Esophagus muscularis mucosa (tissue), 4 donors: Measurements from ENCODE around the gene TSC22D2. TPM values are rescaled to one million over a fixed set of nuclear protein-coding genes. Genes with fewer than 3 reads are reported as not detected.

Experiments
- DNase-seq: peaks from one replicate; pipeline ENCODE4 v3.0.0-alpha.2; 2017; ENCODE audit errors: extremely low spot score
- H3K27ac ChIP-seq, 4 donors: fragments of 200-600 bp; sonication (generic); replicated peaks in 1 of 4; 1 replicate in 3 of 4; 2 replicates in 1 of 4; pipeline ENCODE4 v1.5.1; 2016 to 2019; ENCODE audit warnings: mild to moderate bottlenecking in 1 of 4
- H3K27me3 ChIP-seq, 4 donors: fragments of 200-600 bp; sonication (generic); one replicate each; pipeline versions ENCODE4 v1.5.1 to v1.6.0; 2016 to 2019
- H3K36me3 ChIP-seq, 4 donors: fragments of 200-600 bp; sonication (generic); one replicate each; pipeline ENCODE4 v1.5.1; 2016 to 2019
- H3K4me1 ChIP-seq, 4 donors: fragments of 200-600 bp; sonication (generic); one replicate each; pipeline ENCODE4 v1.5.1; 2016 to 2019
- H3K4me3 ChIP-seq, 4 donors: fragments of 200-600 bp; sonication (generic); 1 replicate in 2 of 4; 2 replicates in 2 of 4; pipeline ENCODE4 v1.5.1; 2016 to 2019; ENCODE audit warnings: mild to moderate bottlenecking in 4 of 4, moderate library complexity in 1 of 4
- H3K9me3 ChIP-seq, 4 donors: fragments of 200-600 bp; sonication (generic); 1 replicate in 3 of 4; 2 replicates in 1 of 4; pipeline ENCODE4 v1.5.1; 2016 to 2019
- CTCF ChIP-seq, 3 experiments: fragments of 200-600 bp in 2 of 3; fragments of 450-650 bp in 1 of 3; sonication (generic) in 2 of 3; IDR thresholded peaks; one replicate each; pipeline ENCODE4 v1.5.1; 2017 to 2019; ENCODE audit warnings: antibody characterized with exemption in 3 of 3, mild to moderate bottlenecking in 2 of 3, moderate library complexity in 1 of 3
- EP300 ChIP-seq: sonication (generic); formaldehyde crosslinking; IDR thresholded peaks from one replicate; pipeline ENCODE4 v1.6.1; 2017; ENCODE audit warnings: antibody characterized with exemption
- POLR2A ChIP-seq: fragments of 450-650 bp; IDR thresholded peaks from one replicate; pipeline ENCODE4 v1.6.1; 2017; ENCODE audit warnings: antibody characterized with exemption, moderate library complexity, mild to moderate bottlenecking, low read depth
- POLR2AphosphoS5 ChIP-seq, 2 donors: sonication (generic); formaldehyde crosslinking; IDR thresholded peaks; one replicate each; pipeline ENCODE4 v1.6.1; 2017; ENCODE audit warnings: antibody characterized with exemption in 2 of 2
- WGBS: methylation state at CpG from one replicate; pipeline ENCODE4 v1.1.5; 2018; 5-methylcytosine and 5-hydroxymethylcytosine counted together
- intact Hi-C: fragments of 100-400 bp; cut with DNase I; formaldehyde crosslinking; loops from one replicate; pipeline ENCODE4 v1.15.1; 2023
- total RNA-seq, 4 donors: library from RNA; depleted of rRNA; stranded (reverse); fragments of >200 nt; gene quantifications; one replicate each; pipeline versions ENCODE4 v1.1.0 to v1.2.1, GENCODE V29; 2016

TSC22D2 gene
- total RNA-seq, 4 donors from 2014 or later: 19.1 to 27.1 (median 21.2) TPM

GRCh38 chr3:150515210-150515609 is 107.1 kb downstream of the TSC22D2 start:
- no peak for DNase-seq
- 94% methylated on average over 4 of the region's 4 CpGs for WGBS
- no peak overlapping the region for H3K4me3 ChIP-seq
- H3K4me1 ChIP-seq: no peaks in the 10 kb centered on the region
- no peaks in the 10 kb centered on the region for H3K36me3 ChIP-seq
- no peaks in the 10 kb centered on the region for H3K27me3 ChIP-seq
- TF ChIP-seq POLR2A (no peak), POLR2AphosphoS5 (IDR thresholded peaks at IDR 0.05) (no peak), CTCF (IDR thresholded peaks at IDR 0.05) (no peak), EP300 (no peak)
- H3K27ac ChIP-seq: no peak overlapping the region
- intact Hi-C loops: no loop called here
- no peaks in the 10 kb centered on the region for H3K9me3 ChIP-seq

Other genes starting within 250 kb of the TSC22D2 start
- gene SERP1, start 138.2 kb downstream of the TSC22D2 start, total RNA-seq: 100 to 1,000 TPM; 117 to 177 (median 144) TPM
- gene EIF2A, start 138.5 kb downstream of the TSC22D2 start, total RNA-seq: 100 to 1,000 TPM; 113 to 176 (median 154) TPM
- 100 to 1,000 TPM in 1 of 4 donors, 10 to 100 TPM in 3; 34.5 to 124 (median 67.5) TPM for gene SELENOT, start 195.0 kb downstream of the TSC22D2 start, total RNA-seq